Thyroid gland (tissue), 4 donors: ENCODE results near the gene RABGAP1. TPM values are rescaled to one million over a fixed set of nuclear protein-coding genes. Genes with fewer than 3 reads are reported as not detected.

Experiments used
- DNase-seq, 2 donors: peaks; one replicate each; pipeline ENCODE4 v3.0.0-alpha.2; 2019
- H3K27ac ChIP-seq, 3 donors: fragments of 200-600 bp; sonication (generic); 1 replicate in 2 of 3; 2 replicates in 1 of 3; pipeline ENCODE4 v1.5.1; 2016 to 2019; ENCODE audit warnings: mild to moderate bottlenecking in 1 of 3, moderate library complexity in 1 of 3
- H3K27me3 ChIP-seq: fragments of 200-600 bp; sonication (generic); one replicate; pipeline ENCODE4 v1.5.1; 2019
- H3K36me3 ChIP-seq, 2 donors: fragments of 200-600 bp; sonication (generic); one replicate each; pipeline ENCODE4 v1.5.1; 2016 to 2019
- H3K4me1 ChIP-seq, 2 donors: fragments of 200-600 bp; sonication (generic); one replicate each; pipeline ENCODE4 v1.5.1; 2017 to 2019
- H3K4me3 ChIP-seq, 3 donors: fragments of 200-600 bp; sonication (generic); replicated peaks in 1 of 3; 1 replicate in 2 of 3; 2 replicates in 1 of 3; pipeline ENCODE4 v1.5.1; 2016; ENCODE audit warnings: mild to moderate bottlenecking in 1 of 3
- H3K9me3 ChIP-seq: fragments of 200-600 bp; sonication (generic); one replicate; pipeline ENCODE4 v1.5.1; 2017
- POLR2A ChIP-seq, 2 donors: fragments of 450-650 bp; IDR thresholded peaks; one replicate each; pipeline ENCODE4 v1.6.1; 2017; ENCODE audit warnings: antibody characterized with exemption in 2 of 2, mild to moderate bottlenecking in 2 of 2, moderate library complexity in 1 of 2
- WGBS, 2 donors: methylation state at CpG; one replicate each; pipeline ENCODE4 v1.1.5; 2017; 5-methylcytosine and 5-hydroxymethylcytosine counted together
- intact Hi-C: fragments of 100-400 bp; cut with DNase I; formaldehyde crosslinking; loops from one replicate; pipeline ENCODE4 v1.15.1; 2023
- total RNA-seq, 4 donors: library from RNA; depleted of rRNA; stranded (reverse); fragments of >200 nt; gene quantifications; one replicate each; pipeline ENCODE4 v1.2.3, GENCODE V29; 2016
- TF ChIP-seq, protein P1 (sequence below), 6 experiments: fragments of 200-600 bp in 3 of 6; fragments of 450-650 bp in 3 of 6; sonication (generic) in 3 of 6; IDR thresholded peaks; one replicate each; pipeline ENCODE4 v1.5.1; 2016 to 2019; ENCODE audit warnings: antibody characterized with exemption in 6 of 6, mild to moderate bottlenecking in 2 of 6, inconsistent platforms in 1 of 6, moderate library complexity in 1 of 6

Gene RABGAP1
- total RNA-seq, 4 donors from 2014 or later = 90.7 to 144 (median 127) TPM

DNA sequence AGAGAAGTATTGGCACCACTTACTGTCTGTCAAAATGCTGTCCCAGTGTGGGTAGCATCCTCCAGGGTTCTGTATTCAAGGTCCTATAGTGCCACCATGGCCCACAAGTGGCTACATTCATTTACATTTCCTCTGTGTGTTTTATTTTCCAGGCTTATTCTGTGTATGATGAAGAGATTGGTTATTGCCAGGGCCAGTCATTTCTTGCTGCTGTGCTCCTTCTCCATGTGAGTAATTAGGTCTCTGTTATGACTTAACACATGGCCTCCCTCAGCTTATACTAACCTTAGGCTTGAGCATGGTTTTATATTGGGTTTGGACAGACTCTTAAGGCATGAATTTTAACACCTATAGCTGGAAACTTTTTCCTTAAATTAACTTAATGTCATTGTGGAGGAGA is 129.4 kb downstream of the RABGAP1 start:
- DNase-seq = no peak
- no peaks in the 10 kb centered on the region for H3K27me3 ChIP-seq
- no peak overlapping the region for H3K4me3 ChIP-seq
- peaks cover 14 to 15% of the 10 kb centered on the region in 2 donors for H3K36me3 ChIP-seq
- intact Hi-C loops = no loop called here
- peaks cover 26 to 32% of the 10 kb centered on the region in 2 donors for H3K4me1 ChIP-seq
- TF ChIP-seq, protein P1, sequence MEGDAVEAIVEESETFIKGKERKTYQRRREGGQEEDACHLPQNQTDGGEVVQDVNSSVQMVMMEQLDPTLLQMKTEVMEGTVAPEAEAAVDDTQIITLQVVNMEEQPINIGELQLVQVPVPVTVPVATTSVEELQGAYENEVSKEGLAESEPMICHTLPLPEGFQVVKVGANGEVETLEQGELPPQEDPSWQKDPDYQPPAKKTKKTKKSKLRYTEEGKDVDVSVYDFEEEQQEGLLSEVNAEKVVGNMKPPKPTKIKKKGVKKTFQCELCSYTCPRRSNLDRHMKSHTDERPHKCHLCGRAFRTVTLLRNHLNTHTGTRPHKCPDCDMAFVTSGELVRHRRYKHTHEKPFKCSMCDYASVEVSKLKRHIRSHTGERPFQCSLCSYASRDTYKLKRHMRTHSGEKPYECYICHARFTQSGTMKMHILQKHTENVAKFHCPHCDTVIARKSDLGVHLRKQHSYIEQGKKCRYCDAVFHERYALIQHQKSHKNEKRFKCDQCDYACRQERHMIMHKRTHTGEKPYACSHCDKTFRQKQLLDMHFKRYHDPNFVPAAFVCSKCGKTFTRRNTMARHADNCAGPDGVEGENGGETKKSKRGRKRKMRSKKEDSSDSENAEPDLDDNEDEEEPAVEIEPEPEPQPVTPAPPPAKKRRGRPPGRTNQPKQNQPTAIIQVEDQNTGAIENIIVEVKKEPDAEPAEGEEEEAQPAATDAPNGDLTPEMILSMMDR (IDR thresholded peaks at IDR 0.05) = no peak
- no peak for TF ChIP-seq POLR2A (IDR thresholded peaks at IDR 0.05)
- no peak overlapping the region for H3K27ac ChIP-seq
- H3K9me3 ChIP-seq = no peaks in the 10 kb centered on the region

- Histone ChIP-seq H3K4me3 (no peak overlapping the region), H3K27ac (peak overlapping the region; percentile 26 to 53 (median 48)), H3K4me1 (peaks cover 26 to 32% of the 10 kb centered on the region in 2 donors), H3K27me3 (no peaks in the 10 kb centered on the region), H3K36me3 (peaks cover 9 to 12% of the 10 kb centered on the region in 2 donors), H3K9me3 (no peaks in the 10 kb centered on the region)
- WGBS, 2 donors = 93 to 98% methylated on average over 2 of the region's 2 CpGs
- intact Hi-C loops = no loop called here
- TF ChIP-seq, protein P1 (IDR thresholded peaks at IDR 0.05) = no peak
- no peak for TF ChIP-seq POLR2A (IDR thresholded peaks at IDR 0.05)
- no peak for DNase-seq
Observed at GRCh38 chr9:123072407-123072995, 131.7 kb downstream of the RABGAP1 start.

- no peak for TF ChIP-seq POLR2A (IDR thresholded peaks at IDR 0.05)
- TF ChIP-seq, protein P1 (IDR thresholded peaks at IDR 0.05) = no peak
- peaks cover 9 to 13% of the 10 kb centered on the region in 2 donors for H3K36me3 ChIP-seq
- DNase-seq = no peak
- no peak overlapping the region for H3K4me3 ChIP-seq
- H3K27ac ChIP-seq = peak overlapping the region; percentile 26 to 53 (median 48)
- WGBS, 2 donors = 67 to 76% methylated on average over 5 of the region's 5 CpGs
- no peaks in the 10 kb centered on the region for H3K9me3 ChIP-seq
- intact Hi-C loops = no loop called here
- peaks cover 26 to 32% of the 10 kb centered on the region in 2 donors for H3K4me1 ChIP-seq
- no peaks in the 10 kb centered on the region for H3K27me3 ChIP-seq
Observed at GRCh38 chr9:123073441-123073840, 132.6 kb downstream of the RABGAP1 start.

DNA sequence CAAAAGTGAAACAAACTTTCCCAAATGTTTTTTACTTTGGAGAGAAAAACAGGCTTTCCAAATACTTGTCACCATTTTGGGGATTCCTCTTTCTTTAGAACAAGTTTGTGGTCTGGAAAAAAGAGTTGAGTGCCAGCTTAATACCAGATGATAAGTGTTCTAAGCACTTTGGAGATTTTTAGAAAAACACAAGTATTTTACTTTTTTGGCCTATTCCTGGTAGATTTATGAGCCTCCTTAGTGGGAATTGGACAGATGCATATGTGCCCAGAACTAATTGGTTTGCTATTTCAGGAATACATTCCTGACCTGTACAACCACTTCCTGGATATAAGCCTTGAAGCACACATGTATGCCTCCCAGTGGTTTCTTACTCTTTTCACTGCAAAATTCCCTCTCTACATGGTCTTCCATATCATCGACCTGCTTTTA is 133.2 kb downstream of the RABGAP1 start:
- intact Hi-C loops = no loop called here
- Histone ChIP-seq H3K4me3 (no peak overlapping the region), H3K9me3 (no peaks in the 10 kb centered on the region), H3K27me3 (no peaks in the 10 kb centered on the region), H3K36me3 (peaks cover 9 to 13% of the 10 kb centered on the region in 2 donors), H3K27ac (peak overlapping the region; percentile 26 to 53 (median 48)), H3K4me1 (peaks cover 26 to 32% of the 10 kb centered on the region in 2 donors)
- TF ChIP-seq, protein P1 (IDR thresholded peaks at IDR 0.05) = peak in 1 of 6 experiments; percentile 22
- no peak for TF ChIP-seq POLR2A (IDR thresholded peaks at IDR 0.05)
- DNase-seq = no peak
- WGBS, 2 donors = 59% methylated on average over 1 of the region's 1 CpG

DNA sequence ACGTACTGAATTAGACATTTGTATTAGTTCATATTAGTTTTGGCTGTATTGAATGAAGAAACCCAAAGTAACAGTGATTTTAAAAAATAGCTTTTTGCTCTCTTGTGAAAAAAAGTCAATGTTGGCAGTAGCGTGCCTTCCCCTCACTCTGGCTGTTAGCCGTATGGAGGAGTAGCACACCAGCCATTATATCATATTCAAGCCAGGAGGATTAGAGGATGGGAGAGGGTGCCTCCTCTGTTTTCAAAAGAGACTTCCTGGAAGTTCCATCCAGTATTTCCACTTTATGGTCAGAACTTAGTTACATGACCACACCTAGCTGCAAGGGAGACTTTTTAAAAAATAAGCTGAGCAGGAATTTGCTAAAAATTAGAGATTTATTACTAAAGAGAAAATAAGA is 133.8 kb downstream of the RABGAP1 start:
- Histone ChIP-seq H3K4me3 (no peak overlapping the region), H3K9me3 (no peaks in the 10 kb centered on the region), H3K4me1 (peaks cover 26 to 32% of the 10 kb centered on the region in 2 donors), H3K36me3 (peaks cover 11 to 16% of the 10 kb centered on the region in 2 donors), H3K27me3 (no peaks in the 10 kb centered on the region), H3K27ac (peak overlapping the region; percentile 27 to 53 (median 48))
- 84 to 88% methylated on average over 3 of the region's 3 CpGs for WGBS, 2 donors
- intact Hi-C loops = no loop called here
- TF ChIP-seq, protein P1 (IDR thresholded peaks at IDR 0.05) = no peak
- TF ChIP-seq POLR2A (IDR thresholded peaks at IDR 0.05) = no peak
- DNase-seq = no peak
